Measurements from ENCODE around the gene KLHL26.
"Not testable (repeated sequence)": the region's sequence is repeated elsewhere in the genome, so short reads cannot be mapped to it uniquely, and the experiment has no call there.

The KLHL26 gene

DNA sequence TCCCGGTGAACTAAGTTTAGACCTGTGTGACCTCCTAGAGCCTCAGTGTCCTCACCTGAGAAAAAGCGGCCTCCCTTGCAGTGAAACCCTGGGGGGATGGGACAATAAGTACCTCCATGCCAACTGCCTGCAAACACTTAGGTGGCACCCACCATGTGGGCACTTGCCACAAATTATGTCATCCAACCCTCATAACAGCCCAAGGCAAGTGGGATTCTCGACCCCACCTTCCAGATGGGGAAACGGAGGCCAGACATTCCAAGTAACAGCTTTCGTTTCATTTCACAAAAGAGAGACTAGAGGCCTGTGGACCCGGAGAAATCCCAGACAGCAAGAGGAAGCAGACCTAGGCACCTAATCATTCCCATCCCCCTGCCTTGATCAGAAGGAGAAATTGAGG is 41.4 kb upstream of the KLHL26 start:
- no peak for TF ChIP-seq CTCF (IDR thresholded peaks at IDR 0.05; ENCODE audit: control insufficient read depth, insufficient read depth, low read depth, low read length, missing control alignments)
- no peak for DNase-seq (ENCODE audit: low read depth)
- no peak overlapping the region for H3K4me3 ChIP-seq (ENCODE audit: control insufficient read depth, low read depth, low read length)

DNA sequence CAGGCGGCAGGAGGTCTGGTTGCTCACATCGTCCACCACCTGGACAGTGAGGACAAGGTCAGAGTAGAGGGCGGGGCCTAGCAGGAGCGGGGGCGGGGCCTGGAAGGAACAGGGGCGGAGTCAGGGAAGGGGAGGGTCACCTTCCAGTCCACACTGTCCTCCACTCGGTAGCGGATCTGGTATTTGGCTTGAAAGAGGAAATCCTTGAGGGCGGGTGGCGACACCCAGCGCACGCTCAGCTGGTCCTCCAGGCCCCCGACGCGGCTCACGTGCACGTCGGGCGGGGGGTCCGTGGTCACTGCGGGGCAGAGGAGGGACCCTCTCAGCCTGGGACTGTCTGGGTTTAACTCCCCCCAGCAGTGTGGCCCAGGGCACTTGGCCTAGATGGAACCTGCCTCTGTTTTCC is 40.1 kb upstream of the KLHL26 start:
- no peak for TF ChIP-seq CTCF (IDR thresholded peaks at IDR 0.05; ENCODE audit: control insufficient read depth, insufficient read depth, low read depth, low read length, missing control alignments)
- no peak for DNase-seq (ENCODE audit: low read depth)
- no peak overlapping the region for H3K4me3 ChIP-seq (ENCODE audit: control insufficient read depth, low read depth, low read length)

- no peak overlapping the region for H3K4me3 ChIP-seq (ENCODE audit: control insufficient read depth, low read depth, low read length)
- TF ChIP-seq CTCF (IDR thresholded peaks at IDR 0.05; ENCODE audit: control insufficient read depth, insufficient read depth, low read depth, low read length, missing control alignments): no peak
- DNase-seq (ENCODE audit: low read depth): no peak
Measured at GRCh38 chr19:18597809-18598660, 38.8 kb upstream of the KLHL26 start.

DNA sequence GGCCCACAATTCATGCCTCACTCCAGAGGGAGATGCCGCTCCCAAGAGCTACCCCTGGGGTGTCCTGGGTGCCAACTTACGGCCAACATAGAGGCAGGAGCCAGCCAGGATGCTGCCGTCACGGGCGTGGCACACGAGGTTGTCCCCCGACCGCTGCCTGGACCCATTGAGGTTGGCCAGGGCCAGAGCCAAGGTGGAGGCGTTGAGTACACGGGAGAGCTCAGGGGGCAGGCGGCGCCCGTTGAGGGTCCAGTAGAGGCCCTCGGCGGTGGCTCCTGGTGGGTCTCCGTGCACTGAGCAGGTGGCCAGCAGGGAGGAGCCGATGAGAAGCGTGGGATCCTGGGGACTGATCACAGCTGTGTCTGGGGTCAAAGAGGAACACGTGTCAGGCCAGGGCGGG is 37.3 kb upstream of the KLHL26 start:
- DNase-seq (ENCODE audit: low read depth): no peak
- no peak overlapping the region for H3K4me3 ChIP-seq (ENCODE audit: control insufficient read depth, low read depth, low read length)
- TF ChIP-seq CTCF (IDR thresholded peaks at IDR 0.05; ENCODE audit: control insufficient read depth, insufficient read depth, low read depth, low read length, missing control alignments): no peak

GRCh38 chr19:18600692-18601397 is 36.0 kb upstream of the KLHL26 start:
- not testable (repeated sequence) for DNase-seq (ENCODE audit: low read depth); H3K4me3 ChIP-seq (ENCODE audit: control insufficient read depth, low read depth, low read length)

- H3K4me3 ChIP-seq (ENCODE audit: control insufficient read depth, low read depth, low read length): no peak overlapping the region
- TF ChIP-seq CTCF (IDR thresholded peaks at IDR 0.05; ENCODE audit: control insufficient read depth, insufficient read depth, low read depth, low read length, missing control alignments): no peak
- no peak for DNase-seq (ENCODE audit: low read depth)
Measured at GRCh38 chr19:18601875-18602274, 35.0 kb upstream of the KLHL26 start.

DNA sequence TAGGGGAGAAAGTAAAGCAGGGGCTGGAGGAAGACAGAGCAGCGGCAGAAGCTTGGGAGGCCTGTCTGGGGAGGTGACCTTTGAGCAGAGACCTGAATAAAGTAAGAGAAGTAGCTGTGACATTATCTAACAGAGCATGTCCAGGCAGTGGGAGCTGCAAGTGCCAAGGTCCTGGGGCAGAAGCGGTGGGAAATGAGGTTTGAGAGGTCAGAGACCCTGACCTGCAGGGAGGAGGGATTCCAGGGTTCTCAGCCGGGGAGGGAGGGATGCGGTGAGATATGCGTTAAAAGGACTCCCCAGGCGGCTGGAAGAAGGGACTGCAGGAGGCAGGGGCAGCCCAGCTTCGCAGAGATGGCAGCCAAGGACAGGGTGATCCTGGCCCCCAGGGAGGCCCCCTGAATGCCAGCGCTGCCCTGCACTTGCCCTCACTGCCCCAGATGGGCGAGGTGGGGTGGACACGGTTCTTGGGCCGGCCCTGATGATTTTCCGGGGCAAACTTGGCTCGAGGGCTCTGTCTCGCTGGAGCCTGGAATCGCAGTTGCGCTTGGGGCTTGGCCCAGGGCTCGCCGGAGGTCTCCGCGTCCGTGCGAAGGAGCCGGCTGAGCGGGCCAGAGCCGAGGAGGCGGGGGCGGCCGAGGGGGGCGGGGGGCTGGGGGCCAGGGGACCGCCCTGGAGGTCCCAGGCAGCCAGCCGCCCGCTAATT is 33.4 kb upstream of the KLHL26 start:
- TF ChIP-seq CTCF (IDR thresholded peaks at IDR 0.05; ENCODE audit: control insufficient read depth, insufficient read depth, low read depth, low read length, missing control alignments): peak; percentile 38
- no peak overlapping the region for H3K4me3 ChIP-seq (ENCODE audit: control insufficient read depth, low read depth, low read length)
- DNase-seq (ENCODE audit: low read depth): no peak
